HEK293T (cell line): ENCODE results near the gene ATG2B.

Experiments used
- ELF4 ChIP-seq: fragments of 450-650 bp; IDR thresholded peaks from 2 replicates; pipeline ENCODE4 v1.6.1; 2017; ENCODE audit warnings: antibody characterized with exemption
- FOXK2 ChIP-seq: fragments of 450-650 bp; IDR thresholded peaks from 2 replicates; pipeline ENCODE4 v1.6.1; 2016; ENCODE audit warnings: mild to moderate bottlenecking
- FOXM1 ChIP-seq: fragments of 450-650 bp; IDR thresholded peaks from 2 replicates; pipeline ENCODE4 v1.6.1; 2017; ENCODE audit warnings: mild to moderate bottlenecking, borderline replicate concordance
- PKNOX1 ChIP-seq: fragments of 450-650 bp; IDR thresholded peaks from 2 replicates; pipeline ENCODE4 v1.6.1; 2016
- SP1 ChIP-seq: fragments of 450-650 bp; IDR thresholded peaks from 2 replicates; pipeline ENCODE4 v1.6.1; 2017
- SUZ12 ChIP-seq: fragments of 450-650 bp; IDR thresholded peaks from 2 replicates; pipeline ENCODE4 v1.6.1; 2016; ENCODE audit warnings: mild to moderate bottlenecking

GRCh38 chr14:96254687-96255086 is 108.5 kb downstream of the ATG2B start:
- TF ChIP-seq FOXK2: no peak
- TF ChIP-seq ELF4: no peak
- no peak for TF ChIP-seq FOXM1
- no peak for TF ChIP-seq SP1
- TF ChIP-seq SUZ12: no peak
- no peak for TF ChIP-seq PKNOX1
